HG03064 (cell line): ENCODE measurements around the gene GRPEL1.

Source experiments
- ATAC-seq: cut with Tn5 transposase; IDR thresholded peaks from one replicate; pipeline ENCODE4 v1.9.1; 2021; ENCODE audit warnings: low read depth; ENCODE audit not compliant: unreplicated experiment

Gene GRPEL1

GRCh38 chr4:7027284-7027683 is 40.6 kb downstream of the GRPEL1 start:
- no peak for ATAC-seq

DNA sequence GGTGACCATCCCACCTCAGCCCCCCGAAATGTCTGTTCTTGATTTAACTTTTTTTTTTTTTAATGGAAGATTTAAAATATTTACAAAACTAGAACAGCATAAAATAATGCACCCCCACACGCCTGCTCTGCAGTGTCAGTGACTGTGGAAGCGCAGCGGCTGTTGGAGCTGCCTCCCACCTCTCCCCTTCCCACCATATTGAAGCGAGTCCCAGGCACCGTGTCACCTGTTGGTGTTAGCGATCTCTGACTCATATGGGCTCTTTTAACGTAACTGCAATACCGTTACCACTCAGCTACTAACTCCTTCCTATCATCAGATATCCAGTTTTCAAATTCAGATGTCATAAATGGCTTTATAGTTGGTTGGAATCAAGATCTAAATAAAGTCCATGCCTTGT is 41.8 kb downstream of the GRPEL1 start:
- no peak for ATAC-seq

- ATAC-seq: no peak
Observed at GRCh38 chr4:7025040-7025602, 42.7 kb downstream of the GRPEL1 start.

DNA sequence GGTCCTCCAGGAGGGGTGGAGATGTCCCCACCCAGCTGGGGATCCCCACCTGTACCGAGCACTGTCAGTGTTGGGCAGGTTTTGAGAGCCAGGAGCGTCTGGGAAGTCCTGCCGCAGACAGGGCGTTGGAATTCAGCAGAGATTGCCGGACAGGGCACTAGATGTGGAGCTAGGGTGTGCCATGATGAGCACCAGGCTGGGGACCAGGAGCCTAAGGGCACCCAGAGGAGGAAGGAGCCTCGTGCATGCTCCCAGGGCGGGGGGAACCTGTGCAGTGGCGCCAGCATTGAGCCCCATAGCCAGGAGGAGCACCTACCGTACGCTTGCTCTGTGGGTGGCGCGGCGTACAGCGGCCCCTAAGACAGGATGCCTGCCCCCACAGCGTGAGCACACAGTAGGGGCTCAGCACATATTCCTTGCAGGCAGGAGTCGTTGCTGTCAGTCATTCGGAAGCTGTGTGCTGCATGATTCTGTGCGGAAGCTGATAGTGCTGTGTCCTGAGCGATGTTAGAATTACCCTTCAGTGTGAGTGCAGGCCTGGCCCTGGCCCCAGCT is 43.5 kb downstream of the GRPEL1 start:
- ATAC-seq: no peak

DNA sequence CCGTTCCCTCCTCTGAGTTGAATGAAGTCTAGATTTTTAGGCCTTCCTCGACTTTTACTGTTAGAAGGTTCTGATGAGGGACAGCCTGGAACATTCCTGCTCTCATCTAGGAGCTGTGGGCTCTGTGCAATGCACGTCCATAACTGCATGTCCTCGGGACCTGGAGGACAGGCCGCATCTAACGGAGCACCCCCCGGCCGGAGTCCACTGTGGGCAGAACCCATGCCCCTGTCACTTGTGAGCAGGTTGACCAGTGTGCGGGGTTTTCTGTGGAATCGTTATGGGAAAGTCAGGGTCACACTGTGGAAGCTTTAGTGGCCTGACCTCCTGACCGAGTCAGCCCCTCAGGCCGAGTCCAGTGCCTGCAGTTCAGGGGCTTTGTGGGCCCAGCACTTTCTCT is 44.0 kb downstream of the GRPEL1 start:
- ATAC-seq: no peak

GRCh38 chr4:7023486-7023885 is 44.4 kb downstream of the GRPEL1 start:
- ATAC-seq: no peak

- ATAC-seq: no peak
Observed at GRCh38 chr4:7021930-7022664, 45.8 kb downstream of the GRPEL1 start.

- ATAC-seq: no peak
Observed at GRCh38 chr4:7021355-7021754, 46.5 kb downstream of the GRPEL1 start.

DNA sequence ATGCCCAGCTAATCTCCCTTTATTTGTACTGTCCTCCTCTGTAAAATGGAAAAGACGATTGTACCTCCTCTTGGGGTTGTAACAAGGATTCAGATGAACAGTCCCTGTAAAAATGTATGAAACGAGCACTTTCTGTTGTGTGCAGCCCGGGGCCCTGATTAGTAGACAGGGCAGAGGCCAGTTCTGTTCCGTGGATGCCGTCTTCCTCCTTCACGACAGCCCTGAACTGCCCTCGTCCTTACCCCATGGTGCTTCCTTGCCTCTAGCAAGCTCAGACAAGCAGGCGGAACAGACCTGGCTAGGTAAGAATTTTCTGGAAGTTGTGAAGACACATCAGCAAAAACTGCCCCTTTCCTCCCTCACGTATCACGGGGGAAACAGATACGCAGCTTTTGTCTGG is 47.0 kb downstream of the GRPEL1 start:
- no peak for ATAC-seq

GRCh38 chr4:7020290-7020689 is 47.6 kb downstream of the GRPEL1 start:
- no peak for ATAC-seq

DNA sequence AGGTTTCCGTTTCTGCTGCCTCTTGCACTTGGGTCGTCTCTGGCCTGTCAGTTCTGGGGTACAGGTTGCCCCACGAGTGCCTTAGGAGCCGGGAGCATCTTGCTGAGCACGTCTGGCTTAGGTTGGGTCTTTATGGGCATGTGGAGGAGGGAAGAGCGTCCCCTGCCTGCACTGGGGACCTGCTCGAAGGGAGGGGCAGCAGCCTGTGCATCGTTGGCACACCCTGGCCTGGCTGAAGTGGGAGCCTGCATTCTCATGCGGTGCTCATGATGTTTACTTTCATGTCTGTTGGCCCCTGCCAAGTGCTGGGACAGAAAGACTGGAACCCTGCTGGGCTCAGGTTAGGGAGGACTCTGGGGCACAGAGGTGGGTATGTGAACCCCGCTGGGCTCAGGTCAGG is 48.5 kb downstream of the GRPEL1 start:
- no peak for ATAC-seq

GRCh38 chr4:7018281-7018680 is 49.6 kb downstream of the GRPEL1 start:
- no peak for ATAC-seq

DNA sequence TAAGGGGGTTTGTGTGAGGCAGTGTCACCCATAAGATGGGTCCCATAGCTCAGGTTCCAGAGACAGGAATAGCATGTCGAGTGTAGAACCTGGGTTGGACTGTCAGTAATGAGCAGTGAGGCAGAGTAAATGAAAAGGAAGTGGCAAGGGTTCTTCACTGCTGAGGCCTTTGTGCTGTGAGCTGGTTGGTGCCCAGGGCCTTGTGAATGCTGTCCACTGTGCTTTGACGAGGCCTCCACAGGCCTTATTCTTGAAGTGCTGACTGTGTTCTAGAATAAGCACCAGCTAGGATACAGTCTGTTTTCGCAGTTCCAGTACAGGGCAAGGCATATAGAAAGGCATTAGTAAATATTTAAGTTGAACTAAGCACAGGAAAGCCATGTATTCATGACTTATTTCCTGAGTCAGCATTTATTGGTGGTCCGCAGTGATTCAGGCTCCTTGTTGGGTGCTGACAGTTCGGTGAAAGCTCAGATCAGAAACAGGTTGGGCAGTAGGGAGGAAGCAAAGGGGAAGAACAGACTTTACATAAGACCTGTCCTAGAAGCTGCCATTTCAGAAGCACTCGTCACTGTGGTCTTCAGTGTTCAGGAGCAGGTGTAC is 50.3 kb downstream of the GRPEL1 start:
- ATAC-seq: no peak

DNA sequence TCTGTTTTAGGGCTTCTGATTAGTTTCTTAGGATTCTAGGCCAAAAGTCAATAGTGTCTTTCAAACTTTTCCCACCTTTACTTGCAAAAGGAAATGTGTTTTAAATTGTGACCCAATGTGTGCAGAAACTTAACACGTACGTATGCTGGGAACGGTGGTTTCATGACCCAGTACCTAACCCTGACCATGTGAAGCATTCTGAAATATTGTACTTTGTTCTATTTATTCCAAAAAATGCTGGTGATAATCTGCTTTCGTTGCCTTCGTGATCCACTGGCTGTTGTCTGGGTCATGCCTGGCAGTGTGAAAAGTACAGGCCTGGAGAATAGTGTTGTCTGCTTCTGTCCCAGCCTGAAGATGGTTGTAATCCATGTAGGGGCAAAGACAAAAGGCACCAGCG is 51.4 kb downstream of the GRPEL1 start:
- no peak for ATAC-seq

- ATAC-seq: no peak
Observed at GRCh38 chr4:7016086-7016485, 51.8 kb downstream of the GRPEL1 start.

DNA sequence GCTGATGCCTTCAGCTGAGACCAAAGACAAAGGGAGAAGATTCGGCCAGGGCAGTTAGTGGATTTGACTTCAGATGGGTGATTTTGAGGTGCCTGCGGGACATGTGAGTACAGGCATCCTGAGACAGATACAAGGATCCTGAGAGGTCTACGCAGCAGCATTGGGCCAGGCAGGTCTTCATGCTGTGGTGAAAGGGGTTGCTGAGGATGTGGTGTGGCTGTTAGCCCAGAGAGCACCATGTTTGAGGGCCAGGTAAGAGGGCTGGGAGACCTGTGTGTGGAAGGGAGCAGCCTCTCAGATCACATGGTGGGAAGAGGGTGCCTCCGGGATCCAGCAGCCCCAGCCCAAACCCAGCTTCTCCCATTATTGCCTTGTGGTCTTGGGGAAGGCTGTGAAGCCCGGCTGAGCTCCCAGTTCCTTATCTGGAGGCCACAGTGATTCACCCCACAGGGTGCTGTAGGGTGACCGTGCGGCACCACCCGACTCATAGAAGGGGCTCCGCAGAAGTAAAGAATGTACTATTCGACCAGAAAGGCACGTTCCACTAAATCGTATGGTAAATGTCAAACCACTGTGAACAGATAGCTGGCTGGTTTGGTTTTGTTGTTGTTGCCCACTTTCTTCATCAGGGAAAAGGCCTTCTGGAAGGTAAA is 52.4 kb downstream of the GRPEL1 start:
- no peak for ATAC-seq

GRCh38 chr4:7014815-7015214 is 53.0 kb downstream of the GRPEL1 start:
- no peak for ATAC-seq

- ATAC-seq: no peak
Observed at GRCh38 chr4:7013175-7013574, 54.7 kb downstream of the GRPEL1 start.

GRCh38 chr4:7009564-7009963 is 58.3 kb downstream of the GRPEL1 start:
- ATAC-seq: no peak
